GM12891 (cell line): ENCODE measurements around the gene KATNIP.

Experiments
- PAX5 ChIP-seq: IDR thresholded peaks from 2 replicates; pipeline ENCODE4 v1.6.1; 2011; ENCODE audit warnings: low read length, moderate library complexity, mild to moderate bottlenecking; ENCODE audit not compliant: insufficient read depth, severe bottlenecking
- POLR2A ChIP-seq: IDR thresholded peaks from 2 replicates; pipeline ENCODE4 v1.6.1; 2011; ENCODE audit warnings: low read depth, low read length, control low read depth
- POLR2AphosphoS5 ChIP-seq: IDR thresholded peaks from 2 replicates; pipeline ENCODE4 v1.6.1; 2011; ENCODE audit warnings: low read depth, low read length, control low read depth
- POU2F2 ChIP-seq: IDR thresholded peaks from 2 replicates; pipeline ENCODE4 v1.6.1; 2011; ENCODE audit warnings: low read depth, mild to moderate bottlenecking, control low read depth, low read length, moderate library complexity
- SPI1 ChIP-seq: IDR thresholded peaks from 2 replicates; pipeline ENCODE4 v1.6.1; 2011; ENCODE audit warnings: low read depth, low read length, control low read depth
- TAF1 ChIP-seq: IDR thresholded peaks from 2 replicates; pipeline ENCODE4 v1.6.1; 2011; ENCODE audit warnings: low read depth, low read length, control low read depth

DNA sequence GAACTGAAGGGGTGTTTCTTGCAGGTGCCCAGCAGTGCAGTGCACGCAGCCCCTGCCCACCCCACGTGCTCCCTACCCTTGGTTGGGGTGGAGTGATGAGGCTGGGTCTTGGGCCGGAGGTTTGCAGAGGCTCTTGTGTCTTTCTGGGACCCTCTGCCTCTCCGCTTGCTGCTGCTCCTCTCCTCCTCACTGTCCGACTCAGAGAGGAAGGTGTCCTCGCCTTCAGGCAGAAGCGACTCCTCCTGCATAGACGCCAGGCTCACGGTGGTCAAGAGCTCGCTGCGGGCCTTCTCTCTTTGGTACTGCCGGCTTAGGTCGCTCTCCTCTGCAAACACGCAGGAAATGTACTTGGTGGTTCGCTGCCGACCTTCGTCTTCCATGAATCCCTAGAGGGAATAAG lies 43.2 kb upstream of the KATNIP start:
- TF ChIP-seq POLR2A (no peak), POLR2AphosphoS5 (no peak), TAF1 (no peak), SPI1 (no peak), PAX5 (no peak), POU2F2 (no peak)
